ENCODE results near the gene KDM3A. TPM values are rescaled to one million over a fixed set of nuclear protein-coding genes. Genes with fewer than 3 reads are reported as not detected.

KDM3A gene
- total RNA-seq, 1 experiment from 2014 or later: 52.4 TPM

- no peaks in the 10 kb centered on the region for H3K9me3 ChIP-seq
- Mint-ChIP-seq H3K4me3 (ENCODE audit: unreplicated experiment) (no peak overlapping the region), H3K27me3 (ENCODE audit: insufficient read depth, unreplicated experiment) (no peaks in the 10 kb centered on the region)
Observed at GRCh38 chr2:86512034-86512433, 70.9 kb downstream of the KDM3A start.

GRCh38 chr2:86512892-86513291, 71.7 kb downstream of the KDM3A start:
- BruUV-seq (replicated peaks): no TSS peak
- no peaks in the 10 kb centered on the region for H3K27me3 Mint-ChIP-seq (ENCODE audit: insufficient read depth, unreplicated experiment)

More at GRCh38 chr2:86512034-86512433, 70.9 kb downstream of the KDM3A start:
- POLR2A ChIA-PET: no interaction called here
- no peak for DNase-seq
- Histone ChIP-seq H3K4me1 (peaks cover 10% of the 10 kb centered on the region; the same call in 1 of the 2 replicates), H3K4me3 (ENCODE audit: low read depth, low read length) (no peak overlapping the region), H3K27me3 (replicated peaks; ENCODE audit: control insufficient read depth, insufficient read depth, low read length) (no peaks in the 10 kb centered on the region), H3K36me3 (ENCODE audit: control insufficient read depth, insufficient read depth, low read length) (no peaks in the 10 kb centered on the region)
- Mint-ChIP-seq H3K4me1 (ENCODE audit: low read depth, unreplicated experiment) (no peaks in the 10 kb centered on the region), H3K27ac (ENCODE audit: unreplicated experiment) (no peak overlapping the region), H3K9me3 (ENCODE audit: unreplicated experiment) (no peaks in the 10 kb centered on the region), H3K36me3 (ENCODE audit: insufficient read depth, unreplicated experiment) (no peaks in the 10 kb centered on the region)
- no TSS peak for BruUV-seq (replicated peaks)
- intact Hi-C loops (cut with micrococcal nuclease; ENCODE audit: unreplicated experiment): loop anchor here (10.0 kb wide), 1 partner anchor 163 kb away; no protein-coding TSS in a partner anchor
- TF ChIP-seq CTCF (IDR thresholded peaks at IDR 0.05; ENCODE audit: insufficient read depth in 1 of 2, low read depth in 1 of 2, low read length in 1 of 2, severe bottlenecking in 1 of 2, unreplicated experiment in 1 of 2): no peak
- CTCF ChIA-PET: no interaction called here

GRCh38 chr2:86513948-86514660, 72.9 kb downstream of the KDM3A start:
- H3K9me3 Mint-ChIP-seq (ENCODE audit: unreplicated experiment): no peaks in the 10 kb centered on the region
- no peak overlapping the region for H3K4me3 Mint-ChIP-seq (ENCODE audit: unreplicated experiment)
- no TSS peak for BruUV-seq (replicated peaks)
- intact Hi-C loops (cut with micrococcal nuclease; ENCODE audit: unreplicated experiment): loop anchor here (10.0 kb wide), 1 partner anchor 161 kb away; no protein-coding TSS in a partner anchor
- H3K27ac Mint-ChIP-seq (ENCODE audit: unreplicated experiment): no peak overlapping the region
- H3K4me1 ChIP-seq: peaks cover 5% of the 10 kb centered on the region; the same call in 1 of the 2 replicates
- H3K36me3 ChIP-seq (ENCODE audit: control insufficient read depth, insufficient read depth, low read length): no peaks in the 10 kb centered on the region
- no peak for DNase-seq
- no peaks in the 10 kb centered on the region for H3K27me3 ChIP-seq (replicated peaks; ENCODE audit: control insufficient read depth, insufficient read depth, low read length)
- no peak for TF ChIP-seq CTCF (IDR thresholded peaks at IDR 0.05; ENCODE audit: insufficient read depth in 1 of 2, low read depth in 1 of 2, low read length in 1 of 2, severe bottlenecking in 1 of 2, unreplicated experiment in 1 of 2)
- H3K4me3 ChIP-seq (ENCODE audit: low read depth, low read length): no peak overlapping the region
- ChIA-PET POLR2A (no interaction called here), CTCF (interaction anchor here (0.6 kb wide), 1 partner anchor 150 kb away, joined by 5 read pairs; no protein-coding TSS in a partner anchor)
- H3K4me1 Mint-ChIP-seq (ENCODE audit: low read depth, unreplicated experiment): no peaks in the 10 kb centered on the region
- no peaks in the 10 kb centered on the region for H3K9me3 ChIP-seq
- H3K36me3 Mint-ChIP-seq (ENCODE audit: insufficient read depth, unreplicated experiment): no peaks in the 10 kb centered on the region
- no peaks in the 10 kb centered on the region for H3K27me3 Mint-ChIP-seq (ENCODE audit: insufficient read depth, unreplicated experiment)

More at GRCh38 chr2:86512892-86513291, 71.7 kb downstream of the KDM3A start:
- DNase-seq: no peak
- ChIA-PET CTCF (no interaction called here), POLR2A (no interaction called here)
- Mint-ChIP-seq H3K36me3 (ENCODE audit: insufficient read depth, unreplicated experiment) (no peaks in the 10 kb centered on the region), H3K27ac (ENCODE audit: unreplicated experiment) (no peak overlapping the region), H3K9me3 (ENCODE audit: unreplicated experiment) (no peaks in the 10 kb centered on the region), H3K4me1 (ENCODE audit: low read depth, unreplicated experiment) (no peaks in the 10 kb centered on the region), H3K4me3 (ENCODE audit: unreplicated experiment) (no peak overlapping the region)
- TF ChIP-seq CTCF (IDR thresholded peaks at IDR 0.05; ENCODE audit: insufficient read depth in 1 of 2, low read depth in 1 of 2, low read length in 1 of 2, severe bottlenecking in 1 of 2, unreplicated experiment in 1 of 2): no peak
- no peaks in the 10 kb centered on the region for H3K27me3 ChIP-seq (replicated peaks; ENCODE audit: control insufficient read depth, insufficient read depth, low read length)
- H3K4me3 ChIP-seq (ENCODE audit: low read depth, low read length): no peak overlapping the region
- H3K36me3 ChIP-seq (ENCODE audit: control insufficient read depth, insufficient read depth, low read length): no peaks in the 10 kb centered on the region
- intact Hi-C loops (cut with micrococcal nuclease; ENCODE audit: unreplicated experiment): loop anchor here (10.0 kb wide), 1 partner anchor 162 kb away; no protein-coding TSS in a partner anchor
- no peaks in the 10 kb centered on the region for H3K9me3 ChIP-seq
- peaks cover 10% of the 10 kb centered on the region; the same call in 1 of the 2 replicates for H3K4me1 ChIP-seq

Measured in Caco-2 (cell line).